GM23338 (cell line): ENCODE results near the gene AMTN. TPM values are rescaled to one million over a fixed set of nuclear protein-coding genes. Genes with fewer than 3 reads are reported as not detected.

Experiments used
- ATAC-seq: fragments of 200-7000 bp; cut with Tn5 transposase; 3 replicates; pipeline ENCODE4 v1.9.1; 2020
- DNase-seq: peaks from one replicate; pipeline ENCODE4 v3.0.0-alpha.2; 2015; ENCODE audit warnings: low spot score
- H2AFZ ChIP-seq: fragments of 200-600 bp; sonication (generic); 2 replicates; pipeline ENCODE4 v1.8.0; 2016; ENCODE audit warnings: antibody characterized with exemption, mild to moderate bottlenecking, moderate library complexity
- H3F3A ChIP-seq: fragments of 200-600 bp; sonication (generic); replicated peaks from 2 replicates; pipeline ENCODE4 v1.8.0; 2017; ENCODE audit warnings: antibody characterized with exemption, mixed run types, low read depth
- H3K27ac ChIP-seq: fragments of 200-600 bp; sonication (generic); 2 replicates; pipeline ENCODE4 v1.6.1; 2016; ENCODE audit warnings: low read depth
- H3K27me3 ChIP-seq: fragments of 200-600 bp; sonication (generic); 2 replicates; pipeline ENCODE4 v1.8.0; 2016; ENCODE audit warnings: mild to moderate bottlenecking, mixed run types, moderate library complexity; ENCODE audit not compliant: insufficient read depth
- H3K36me3 ChIP-seq: fragments of 200-600 bp; sonication (generic); 2 replicates; pipeline ENCODE4 v1.8.0; 2016; ENCODE audit warnings: mild to moderate bottlenecking; ENCODE audit not compliant: insufficient read depth
- H3K4me1 ChIP-seq: fragments of 200-600 bp; sonication (generic); 2 replicates; pipeline ENCODE4 v1.8.0; 2016; ENCODE audit warnings: mild to moderate bottlenecking, moderate library complexity; ENCODE audit not compliant: insufficient read depth
- H3K4me2 ChIP-seq: fragments of 200-600 bp; sonication (generic); 2 replicates; pipeline ENCODE4 v1.7.1; 2017; ENCODE audit warnings: mixed run types
- H3K4me3 ChIP-seq: fragments of 200-600 bp; sonication (generic); 2 replicates; pipeline ENCODE4 v1.6.1; 2016; ENCODE audit warnings: mixed run types
- H3K79me2 ChIP-seq: fragments of 200-600 bp; sonication (generic); replicated peaks from 2 replicates; pipeline ENCODE4 v1.8.0; 2017; ENCODE audit warnings: mild to moderate bottlenecking; ENCODE audit not compliant: insufficient read depth
- H3K9me2 ChIP-seq: fragments of 200-600 bp; sonication (generic); 2 replicates; pipeline ENCODE4 v1.8.0; 2017; ENCODE audit not compliant: insufficient read depth
- H4K20me1 ChIP-seq: fragments of 200-600 bp; sonication (generic); replicated peaks from 2 replicates; pipeline ENCODE4 v1.8.0; 2017; ENCODE audit warnings: mild to moderate bottlenecking; ENCODE audit not compliant: insufficient read depth
- H3K27ac Mint-ChIP-seq: 2 replicates; pipeline ENCODE4 v1.8.0; 2020; ENCODE audit warnings: inconsistent platforms, mild to moderate bottlenecking, moderate library complexity, mixed read lengths
- H3K27me3 Mint-ChIP-seq: 3 replicates; pipeline ENCODE4 v1.8.0; 2022; ENCODE audit warnings: low read depth, mild to moderate bottlenecking, moderate library complexity, mixed read lengths, inconsistent platforms; ENCODE audit not compliant: insufficient read depth, poor library complexity
- H3K36me3 Mint-ChIP-seq: 3 replicates; pipeline ENCODE4 v1.8.0; 2021; ENCODE audit warnings: low read depth, mild to moderate bottlenecking, inconsistent platforms, moderate library complexity, mixed read lengths
- H3K4me1 Mint-ChIP-seq: 3 replicates; pipeline ENCODE4 v1.8.0; 2020; ENCODE audit warnings: mild to moderate bottlenecking, inconsistent platforms, mixed read lengths
- H3K4me3 Mint-ChIP-seq: 3 replicates; pipeline ENCODE4 v1.8.0; 2021; ENCODE audit warnings: moderate library complexity, mild to moderate bottlenecking, inconsistent platforms, mixed read lengths
- H3K9me3 Mint-ChIP-seq: 3 replicates; pipeline ENCODE4 v1.8.0; 2020; ENCODE audit warnings: moderate library complexity, mild to moderate bottlenecking, inconsistent platforms, mixed read lengths
- CREB1 ChIP-seq: fragments of 250-450 bp; sonication (Bioruptor Pico); IDR thresholded peaks from 2 replicates; pipeline ENCODE4 v1.5.0; 2020; ENCODE audit warnings: low read depth, mild to moderate bottlenecking, moderate library complexity
- JUNB ChIP-seq: IDR thresholded peaks from one replicate; pipeline ENCODE4 v1.6.1; 2016; ENCODE audit warnings: antibody characterized with exemption; ENCODE audit not compliant: unreplicated experiment
- NANOG ChIP-seq: IDR thresholded peaks from 2 replicates; pipeline ENCODE4 v1.6.1; 2016; ENCODE audit warnings: antibody characterized with exemption, borderline replicate concordance
- ZNF331 ChIP-seq: fragments of 250-450 bp; sonication (Bioruptor Pico); IDR thresholded peaks from 2 replicates; pipeline ENCODE4 v1.5.0; 2020; ENCODE audit warnings: low read depth, mild to moderate bottlenecking, moderate library complexity
- ZNF462 ChIP-seq: fragments of 250-450 bp; sonication (Bioruptor Pico); IDR thresholded peaks from 2 replicates; pipeline ENCODE4 v1.5.0; 2020; ENCODE audit warnings: mild to moderate bottlenecking, moderate library complexity
- polyA plus RNA-seq: library from polyadenylated mRNA; unstranded; fragments of >200 nt; fragmentation: Nextera tagmentation; extraction: Ambion mirVana; gene quantifications from 2 replicates; pipeline ENCODE4 v1.2.1, GENCODE V29; 2016
- total RNA-seq: library from RNA; depleted of rRNA; stranded (reverse); fragments of >200 nt; shearing (Covaris generic); gene quantifications from 2 replicates; pipeline ENCODE4 v1.2.3, GENCODE V29; 2014
- TF ChIP-seq, protein P1 (sequence below), 2 experiments: fragments of 200-600 bp in 1 of 2; sonication (generic) in 1 of 2; conservative IDR thresholded peaks; 2 replicates each; pipeline versions ENCODE4 v1.5.1 to v1.6.1; 2016 to 2017; ENCODE audit warnings: antibody characterized with exemption in 2 of 2, low read depth in 2 of 2, mild to moderate bottlenecking in 2 of 2, moderate library complexity in 1 of 2

Gene AMTN
- total and polyA plus RNA-seq, 2 experiments from 2014 or later: not detected

- TF ChIP-seq ZNF462 (CRISPR knock-in tag): no peak
- TF ChIP-seq, protein P1, sequence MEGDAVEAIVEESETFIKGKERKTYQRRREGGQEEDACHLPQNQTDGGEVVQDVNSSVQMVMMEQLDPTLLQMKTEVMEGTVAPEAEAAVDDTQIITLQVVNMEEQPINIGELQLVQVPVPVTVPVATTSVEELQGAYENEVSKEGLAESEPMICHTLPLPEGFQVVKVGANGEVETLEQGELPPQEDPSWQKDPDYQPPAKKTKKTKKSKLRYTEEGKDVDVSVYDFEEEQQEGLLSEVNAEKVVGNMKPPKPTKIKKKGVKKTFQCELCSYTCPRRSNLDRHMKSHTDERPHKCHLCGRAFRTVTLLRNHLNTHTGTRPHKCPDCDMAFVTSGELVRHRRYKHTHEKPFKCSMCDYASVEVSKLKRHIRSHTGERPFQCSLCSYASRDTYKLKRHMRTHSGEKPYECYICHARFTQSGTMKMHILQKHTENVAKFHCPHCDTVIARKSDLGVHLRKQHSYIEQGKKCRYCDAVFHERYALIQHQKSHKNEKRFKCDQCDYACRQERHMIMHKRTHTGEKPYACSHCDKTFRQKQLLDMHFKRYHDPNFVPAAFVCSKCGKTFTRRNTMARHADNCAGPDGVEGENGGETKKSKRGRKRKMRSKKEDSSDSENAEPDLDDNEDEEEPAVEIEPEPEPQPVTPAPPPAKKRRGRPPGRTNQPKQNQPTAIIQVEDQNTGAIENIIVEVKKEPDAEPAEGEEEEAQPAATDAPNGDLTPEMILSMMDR (conservative IDR thresholded peaks at IDR 0.05; ENCODE audit: low read depth in 2 of 2): no peak
Measured at GRCh38 chr4:70522626-70523025, 4.3 kb downstream of the AMTN start (continued).

GRCh38 chr4:70530997-70531396 is 12.6 kb downstream of the AMTN start:
- Mint-ChIP-seq H3K4me1 (no peaks in the 10 kb centered on the region), H3K4me3 (no peak overlapping the region), H3K27me3 (no peaks in the 10 kb centered on the region), H3K27ac (no peak overlapping the region), H3K36me3 (no peaks in the 10 kb centered on the region), H3K9me3 (no peaks in the 10 kb centered on the region)
- H3K36me3 ChIP-seq: no peaks in the 10 kb centered on the region
- no peaks in the 10 kb centered on the region for H3K27me3 ChIP-seq
- H3K4me3 ChIP-seq: no peak overlapping the region
- H3K4me1 ChIP-seq: no peaks in the 10 kb centered on the region
- H3K4me2 ChIP-seq: no peak overlapping the region
- no peaks in the 10 kb centered on the region; the same call in 1 of the 2 replicates for H3K9me2 ChIP-seq
- H2AFZ ChIP-seq: no peak overlapping the region
- ATAC-seq: no peak
- H3K27ac ChIP-seq: no peak overlapping the region
- no peak for DNase-seq
- TF ChIP-seq CREB1 (CRISPR knock-in tag) (no peak), ZNF331 (no peak), JUNB (no peak), NANOG (no peak)
- no peaks in the 10 kb centered on the region for H4K20me1 ChIP-seq
- no peaks in the 10 kb centered on the region for H3K79me2 ChIP-seq
- H3F3A ChIP-seq: no peaks in the 10 kb centered on the region
